GM21381 (cell line): ENCODE data around the gene NPAS2.

Experiments
- ATAC-seq: cut with Tn5 transposase; IDR thresholded peaks from one replicate; pipeline ENCODE4 v1.9.1; 2021; ENCODE audit warnings: mild to moderate bottlenecking, moderate library complexity; ENCODE audit not compliant: unreplicated experiment

Gene NPAS2

GRCh38 chr2:100880036-100880435 is 60.1 kb downstream of the NPAS2 start:
- ATAC-seq, result no peak

DNA sequence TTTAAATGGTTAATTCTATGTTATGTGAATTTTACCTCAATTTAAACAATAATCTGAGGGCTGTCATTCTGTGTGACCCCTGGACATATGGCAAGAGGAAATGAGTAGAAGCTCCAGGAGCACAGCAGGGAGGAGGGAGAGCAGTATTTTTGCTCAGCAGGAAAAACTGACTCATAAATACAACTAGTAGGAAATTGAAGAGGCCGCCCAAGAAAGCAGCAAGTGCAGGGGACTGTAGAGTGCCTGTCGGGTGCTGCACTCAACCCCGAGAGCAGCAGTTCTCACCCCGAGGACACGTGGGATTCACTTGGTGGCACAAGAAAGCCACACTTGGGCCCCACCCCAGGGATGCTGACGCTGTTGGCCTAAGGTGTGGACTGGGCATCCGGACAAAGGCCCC is 60.8 kb downstream of the NPAS2 start:
- ATAC-seq, result no peak

GRCh38 chr2:100882645-100883613 is 63.0 kb downstream of the NPAS2 start:
- ATAC-seq, result no peak

GRCh38 chr2:100884145-100884621 is 64.2 kb downstream of the NPAS2 start:
- ATAC-seq, result no peak

DNA sequence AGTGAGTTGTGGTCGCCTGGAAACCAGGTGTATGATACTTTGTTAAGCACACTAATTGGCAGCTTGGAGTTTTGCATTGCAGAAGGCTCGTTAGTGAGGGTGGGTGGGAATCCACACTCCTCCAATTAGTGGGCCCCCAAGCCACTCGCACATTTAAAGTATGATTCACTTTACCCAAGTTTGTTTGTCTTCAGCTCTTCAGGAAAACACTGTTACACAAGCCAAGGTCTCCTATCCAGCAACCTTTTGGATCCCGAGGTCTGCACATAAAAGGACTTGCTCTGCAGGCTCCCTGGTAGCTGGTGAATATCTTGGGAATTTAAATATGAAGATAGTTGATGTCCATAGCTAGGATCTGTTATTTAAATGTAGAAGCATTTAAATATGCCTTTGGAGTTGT is 66.1 kb downstream of the NPAS2 start:
- no peak for ATAC-seq

- no peak for ATAC-seq
These were observed 67.2 kb downstream of the NPAS2 start for GRCh38 chr2:100887039-100887578.

GRCh38 chr2:100887713-100888495 is 68.0 kb downstream of the NPAS2 start:
- ATAC-seq, result no peak

GRCh38 chr2:100888601-100889000 is 68.7 kb downstream of the NPAS2 start:
- no peak for ATAC-seq

DNA sequence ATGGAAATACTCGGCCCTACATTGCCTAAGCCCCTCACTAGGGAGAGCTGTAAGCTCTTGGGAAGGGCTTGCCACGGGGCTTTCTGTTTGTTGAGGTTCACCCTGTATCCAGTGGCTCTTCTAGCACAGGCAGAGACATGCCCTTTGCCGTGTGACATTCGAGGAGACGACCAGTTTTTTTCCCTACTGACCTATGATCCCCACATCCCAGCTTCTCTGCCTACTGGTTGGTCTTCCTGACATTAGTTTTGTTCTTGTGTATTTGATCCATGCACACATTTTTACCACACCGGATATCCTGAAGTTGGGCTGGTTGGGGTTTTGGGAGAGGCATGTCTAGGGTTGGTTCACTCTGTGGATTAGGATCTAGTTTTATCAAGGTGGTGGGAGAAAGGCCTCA is 69.3 kb downstream of the NPAS2 start:
- no peak for ATAC-seq

GRCh38 chr2:100891906-100892642 is 72.1 kb downstream of the NPAS2 start:
- ATAC-seq, result no peak

GRCh38 chr2:100893392-100894104 is 73.6 kb downstream of the NPAS2 start:
- peak; percentile 49 for ATAC-seq

GRCh38 chr2:100894105-100894795 is 74.3 kb downstream of the NPAS2 start:
- ATAC-seq, result peak; percentile 14

DNA sequence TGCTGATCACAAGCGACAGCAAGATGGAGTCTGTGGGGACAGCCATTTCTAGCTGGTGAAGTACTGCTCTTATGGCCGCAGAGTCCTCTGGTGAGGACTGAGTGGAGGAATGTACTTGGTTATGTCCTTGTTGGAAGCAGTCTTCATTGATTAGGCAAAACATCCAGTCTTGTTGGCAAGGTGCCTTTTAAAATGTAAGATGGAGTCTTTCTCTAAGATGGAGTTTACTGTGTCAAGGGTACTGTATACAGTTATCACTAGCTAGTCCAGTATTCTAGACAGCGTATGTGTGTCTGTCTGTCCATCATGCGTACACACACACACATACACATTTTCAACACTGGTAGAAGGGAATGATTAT is 74.8 kb downstream of the NPAS2 start:
- no peak for ATAC-seq

DNA sequence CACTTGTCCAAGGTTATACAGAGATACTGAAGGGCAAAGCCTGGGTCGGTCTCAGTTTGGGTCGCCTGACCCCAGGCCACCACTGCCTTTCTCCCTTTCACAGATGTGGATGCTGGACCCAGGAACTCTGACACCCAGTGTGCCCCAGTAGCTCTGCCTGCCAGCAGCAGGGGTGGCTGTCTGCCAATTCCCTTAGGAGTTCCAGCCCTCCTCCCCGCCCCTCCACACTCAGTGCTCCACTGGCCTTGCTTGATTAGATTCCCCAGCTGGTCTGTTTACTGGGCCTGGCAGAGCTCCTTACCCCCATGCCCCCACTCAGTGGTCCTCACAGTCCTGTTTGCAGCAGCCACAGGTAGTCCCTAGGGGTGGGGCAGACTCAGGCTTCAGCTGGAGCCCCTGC is 75.5 kb downstream of the NPAS2 start:
- no peak for ATAC-seq

GRCh38 chr2:100895934-100896685 is 76.2 kb downstream of the NPAS2 start:
- ATAC-seq, result no peak

DNA sequence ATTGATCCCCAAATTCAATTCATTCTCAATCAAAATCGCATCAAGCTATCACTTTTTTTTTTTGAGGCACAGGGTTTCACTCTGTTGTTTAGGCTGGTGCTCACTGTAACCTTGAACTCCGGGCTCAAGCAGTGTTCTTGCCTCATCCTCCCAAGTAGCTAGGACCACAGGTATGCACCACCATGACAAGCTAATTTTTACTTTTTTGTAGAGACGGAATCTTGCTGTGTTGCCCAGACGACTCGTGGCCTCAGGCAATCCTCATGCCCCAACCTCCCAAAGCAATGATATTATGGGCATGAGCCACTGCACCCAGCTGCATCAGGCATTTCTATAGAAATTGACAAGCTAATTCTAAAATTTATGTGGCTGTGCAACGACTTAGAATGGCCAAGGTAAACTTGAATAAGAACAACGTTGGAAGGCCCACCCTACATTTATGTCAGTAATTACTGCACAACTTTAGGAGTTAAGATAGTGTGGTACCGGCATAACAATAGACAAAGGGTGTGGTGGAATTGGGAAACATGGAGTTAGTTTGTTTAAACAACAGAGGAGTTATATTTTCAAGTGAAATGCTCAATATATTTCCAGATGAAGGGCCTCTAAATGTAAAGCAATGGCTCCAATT is 78.2 kb downstream of the NPAS2 start:
- no peak for ATAC-seq

GRCh38 chr2:100900156-100900795 is 80.3 kb downstream of the NPAS2 start:
- ATAC-seq, result no peak

GRCh38 chr2:100902817-100903405 is 83.0 kb downstream of the NPAS2 start:
- ATAC-seq, result no peak
